A673 (cell line): ENCODE data around the gene GALNT18. TPM values are rescaled to one million over a fixed set of nuclear protein-coding genes. Genes with fewer than 3 reads are reported as not detected.

Experiments
- BruUV-seq: library from RNA; stranded (reverse); fragments of 400-500 nt; replicated peaks from 2 replicates; lab custom pipeline; 2021; lab: Mats Ljungman, UMichigan
- CTCF ChIA-PET: fragments of 300-600 bp; sonication (Branson Sonifier 250); formaldehyde crosslinking; loops from one replicate; lab custom pipeline; 2022; ENCODE audit warnings: antibody characterized with exemption; lab: Charles Lee
- POLR2A ChIA-PET: fragments of 300-600 bp; sonication (Branson Sonifier 250); formaldehyde crosslinking; loops from one replicate; lab custom pipeline; 2022; ENCODE audit warnings: antibody characterized with exemption; ENCODE audit not compliant: low non-redundant PET; lab: Charles Lee
- DNase-seq: peaks from one replicate; pipeline ENCODE4 v3.0.0-alpha.2; 2015; ENCODE audit warnings: low spot score
- H3K27ac ChIP-seq: fragments of 200-600 bp; sonication (generic); 2 replicates; pipeline ENCODE4 v1.5.1; 2016; ENCODE audit warnings: mixed run types, low read depth, mild to moderate bottlenecking, mixed read lengths, antibody characterized with exemption, low read length; ENCODE audit not compliant: poor library complexity, severe bottlenecking
- H3K27me3 ChIP-seq: fragments of 200-600 bp; sonication (generic); replicated peaks from 2 replicates; pipeline ENCODE4 v1.6.1; 2017; ENCODE audit warnings: mixed run types, low read depth, mild to moderate bottlenecking, mixed read lengths, antibody characterized with exemption, low read length; ENCODE audit not compliant: insufficient read depth, poor library complexity
- H3K36me3 ChIP-seq: fragments of 200-600 bp; sonication (generic); 2 replicates; pipeline ENCODE4 v1.6.1; 2016; ENCODE audit warnings: mixed run types, mild to moderate bottlenecking, mixed read lengths, antibody characterized with exemption, low read length; ENCODE audit not compliant: insufficient read depth, poor library complexity, severe bottlenecking
- H3K4me1 ChIP-seq: fragments of 200-600 bp; sonication (generic); 2 replicates; pipeline ENCODE4 v1.6.1; 2017; ENCODE audit warnings: mixed run types, mild to moderate bottlenecking, mixed read lengths, antibody characterized with exemption, low read length; ENCODE audit not compliant: insufficient read depth, poor library complexity, severe bottlenecking
- H3K4me3 ChIP-seq: fragments of 200-600 bp; sonication (generic); 2 replicates; pipeline ENCODE4 v1.5.1; 2016; ENCODE audit warnings: low read depth, mixed run types, mild to moderate bottlenecking, mixed read lengths, low read length; ENCODE audit not compliant: poor library complexity, severe bottlenecking
- H3K9me3 ChIP-seq: fragments of 200-600 bp; sonication (generic); 2 replicates; pipeline ENCODE4 v1.6.1; 2016; ENCODE audit warnings: mixed run types, low read depth, mild to moderate bottlenecking, mixed read lengths, antibody characterized with exemption, low read length; ENCODE audit not compliant: poor library complexity, severe bottlenecking
- EZH2 ChIP-seq: fragments of 200-600 bp; sonication (generic); IDR thresholded peaks from 2 replicates; pipeline ENCODE4 v1.6.1; 2017; ENCODE audit warnings: borderline replicate concordance, low read depth, mild to moderate bottlenecking, mixed read lengths, antibody characterized with exemption, low read length; ENCODE audit not compliant: poor library complexity, severe bottlenecking
- intact Hi-C: fragments of 100-400 bp; cut with micrococcal nuclease; formaldehyde crosslinking; loops from one replicate; pipeline ENCODE4 v1.10.0; 2022; ENCODE audit not compliant: unreplicated experiment
- total RNA-seq: library from RNA; stranded (reverse); gene quantifications from 2 replicates; pipeline ENCODE4 v1.2.3, GENCODE V29; 2021
- TF ChIP-seq, protein P1 (sequence below): fragments of 300-800, 200-600 bp; sonication (generic); conservative IDR thresholded peaks from 2 replicates; pipeline ENCODE4 v1.5.1; 2017; ENCODE audit warnings: low read depth, mild to moderate bottlenecking, antibody characterized with exemption, low read length, moderate library complexity, mixed read lengths

Gene GALNT18
- total RNA-seq, 1 experiment from 2014 or later = 0.37 TPM

DNA sequence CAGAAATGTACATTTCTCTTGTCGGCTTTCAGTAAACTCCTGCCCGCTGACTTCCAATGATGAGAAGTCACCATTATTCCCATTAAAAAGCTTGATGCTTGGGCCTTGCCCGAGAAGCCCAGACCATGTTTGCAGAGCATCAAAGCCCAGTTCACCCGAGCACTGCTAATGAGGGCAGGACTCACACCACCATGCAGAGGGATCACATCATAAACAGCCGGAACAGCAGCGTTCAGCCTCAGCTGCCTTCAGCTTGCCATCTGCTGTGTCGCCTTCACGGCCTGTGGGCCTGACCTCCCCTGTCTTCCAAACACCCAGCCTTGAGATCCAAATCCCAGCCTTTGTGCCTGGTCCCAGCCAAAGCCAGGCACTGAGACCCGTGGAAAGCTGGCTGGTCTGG lies 163.3 kb downstream of the GALNT18 start:
- BruUV-seq = no TSS peak
- no peaks in the 10 kb centered on the region for H3K27me3 ChIP-seq
- H3K4me3 ChIP-seq = no peak overlapping the region
- no peak for DNase-seq
- TF ChIP-seq EZH2 = no peak
- TF ChIP-seq, protein P1, sequence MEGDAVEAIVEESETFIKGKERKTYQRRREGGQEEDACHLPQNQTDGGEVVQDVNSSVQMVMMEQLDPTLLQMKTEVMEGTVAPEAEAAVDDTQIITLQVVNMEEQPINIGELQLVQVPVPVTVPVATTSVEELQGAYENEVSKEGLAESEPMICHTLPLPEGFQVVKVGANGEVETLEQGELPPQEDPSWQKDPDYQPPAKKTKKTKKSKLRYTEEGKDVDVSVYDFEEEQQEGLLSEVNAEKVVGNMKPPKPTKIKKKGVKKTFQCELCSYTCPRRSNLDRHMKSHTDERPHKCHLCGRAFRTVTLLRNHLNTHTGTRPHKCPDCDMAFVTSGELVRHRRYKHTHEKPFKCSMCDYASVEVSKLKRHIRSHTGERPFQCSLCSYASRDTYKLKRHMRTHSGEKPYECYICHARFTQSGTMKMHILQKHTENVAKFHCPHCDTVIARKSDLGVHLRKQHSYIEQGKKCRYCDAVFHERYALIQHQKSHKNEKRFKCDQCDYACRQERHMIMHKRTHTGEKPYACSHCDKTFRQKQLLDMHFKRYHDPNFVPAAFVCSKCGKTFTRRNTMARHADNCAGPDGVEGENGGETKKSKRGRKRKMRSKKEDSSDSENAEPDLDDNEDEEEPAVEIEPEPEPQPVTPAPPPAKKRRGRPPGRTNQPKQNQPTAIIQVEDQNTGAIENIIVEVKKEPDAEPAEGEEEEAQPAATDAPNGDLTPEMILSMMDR = no peak
- no peaks in the 10 kb centered on the region for H3K4me1 ChIP-seq
- H3K27ac ChIP-seq = no peak overlapping the region
- intact Hi-C loops = no loop called here
- H3K9me3 ChIP-seq = no peaks in the 10 kb centered on the region
- H3K36me3 ChIP-seq = no peaks in the 10 kb centered on the region
- CTCF ChIA-PET = no interaction called here
- POLR2A ChIA-PET = no interaction called here

DNA sequence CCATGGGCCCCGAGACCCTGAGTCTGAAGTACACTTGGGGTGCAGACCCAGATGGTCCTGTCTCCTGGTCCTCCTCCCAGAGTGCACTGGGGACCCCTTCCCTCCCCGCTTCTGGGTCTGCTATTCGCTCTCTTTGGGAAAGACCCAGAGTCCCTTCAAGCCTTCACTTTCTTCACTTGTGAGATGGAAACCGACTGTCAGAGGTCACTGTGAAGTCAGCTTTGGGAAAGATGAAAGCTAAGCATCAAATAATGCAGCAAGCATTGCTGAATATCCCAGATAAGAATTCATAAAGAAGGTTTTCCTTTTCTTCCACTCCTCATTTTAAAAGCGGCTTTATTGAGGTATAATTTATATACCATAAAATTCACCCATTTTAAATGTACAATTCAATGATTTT lies 163.8 kb downstream of the GALNT18 start:
- CTCF ChIA-PET = no interaction called here
- Histone ChIP-seq H3K4me1 (no peaks in the 10 kb centered on the region), H3K4me3 (no peak overlapping the region), H3K9me3 (no peaks in the 10 kb centered on the region), H3K27me3 (no peaks in the 10 kb centered on the region), H3K27ac (no peak overlapping the region), H3K36me3 (no peaks in the 10 kb centered on the region)
- intact Hi-C loops = no loop called here
- no peak for DNase-seq
- no peak for TF ChIP-seq EZH2
- TF ChIP-seq, protein P1 = no peak
- BruUV-seq = no TSS peak
- POLR2A ChIA-PET = no interaction called here

DNA sequence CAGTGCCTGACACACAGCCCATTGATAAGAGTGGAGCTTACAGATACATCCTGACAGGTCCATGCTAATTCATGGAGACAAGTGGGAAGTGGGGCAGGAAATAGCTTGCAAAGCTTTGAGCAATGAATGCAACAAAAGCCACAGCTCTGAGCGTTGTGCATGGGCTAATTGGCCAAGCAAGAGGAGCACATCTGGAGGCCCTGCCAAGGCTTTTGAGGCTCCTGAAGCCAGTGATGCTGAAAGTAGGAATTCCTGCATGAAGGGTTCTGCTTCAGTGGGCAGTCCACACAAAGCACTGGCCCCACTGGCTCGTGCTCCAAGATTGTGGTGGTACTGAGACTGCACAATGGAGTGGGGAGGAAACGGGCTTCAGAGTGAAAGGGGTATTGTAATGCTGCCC lies 164.9 kb downstream of the GALNT18 start:
- Histone ChIP-seq H3K27ac (no peak overlapping the region), H3K9me3 (no peaks in the 10 kb centered on the region), H3K4me3 (no peak overlapping the region), H3K4me1 (no peaks in the 10 kb centered on the region), H3K27me3 (no peaks in the 10 kb centered on the region), H3K36me3 (no peaks in the 10 kb centered on the region)
- TF ChIP-seq, protein P1 = no peak
- ChIA-PET POLR2A (no interaction called here), CTCF (no interaction called here)
- no peak for DNase-seq
- intact Hi-C loops = no loop called here
- no TSS peak for BruUV-seq
